Measurements from ENCODE around the gene MAP6. TPM values are rescaled to one million over a fixed set of nuclear protein-coding genes. Genes with fewer than 3 reads are reported as not detected.
A peak's percentile ranks its signal among the peaks of the same experiment; 100 is the strongest.

Gene MAP6
- total and polyA plus RNA-seq, 9 of the 15 experiments (the other 6 are each of a cell fraction or from before 2014, with no cell fraction given), result not detected

DNA sequence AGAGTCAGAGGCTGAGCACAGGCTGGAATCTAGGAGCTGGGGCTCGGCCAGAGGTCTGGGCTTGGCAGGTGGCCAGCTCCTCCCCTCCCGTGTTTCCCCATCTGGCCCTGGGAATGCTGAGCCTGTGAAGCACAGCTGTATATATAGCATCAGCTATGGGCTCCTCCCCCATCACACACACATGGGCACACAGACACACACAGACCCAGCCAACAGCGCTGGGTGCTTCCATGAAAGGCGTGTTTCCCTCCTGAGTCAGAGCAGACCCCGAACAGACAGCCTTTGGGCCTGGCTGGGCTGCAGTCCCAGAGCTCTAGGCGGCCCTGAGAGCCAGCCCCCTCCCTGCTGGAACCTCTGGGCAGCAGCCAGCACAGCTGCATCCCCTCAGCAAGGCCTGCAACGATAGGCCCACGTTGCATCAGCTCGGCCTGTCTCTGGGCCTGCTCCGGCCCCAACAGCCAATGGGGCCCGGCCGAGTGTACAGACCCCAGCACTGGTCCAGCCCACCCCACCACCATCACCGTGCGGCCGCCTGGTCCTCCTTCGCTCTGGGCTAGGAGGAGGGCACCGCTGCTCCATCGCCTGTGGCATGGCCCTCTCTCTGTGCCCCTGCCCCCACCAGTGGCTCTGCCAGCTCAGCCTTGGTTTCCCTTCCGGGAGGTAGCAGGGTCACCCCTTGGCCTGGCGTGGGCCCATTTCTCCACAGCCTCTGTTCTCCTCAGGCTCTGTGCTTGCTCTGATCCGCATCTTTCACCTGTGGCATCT, 114.4 kb downstream of the MAP6 start (continued):
- TF ChIP-seq ZMIZ1 (IDR thresholded peaks at IDR 0.05; ENCODE audit: low read depth in 2 of 2, low read length in 2 of 2), result no peak
- peak; percentile 24 for TF ChIP-seq HMGN3 (IDR thresholded peaks at IDR 0.05; ENCODE audit: borderline replicate concordance, extremely low read depth, insufficient read length, low read depth, low read length)
- no peak for TF ChIP-seq YBX1 (IDR thresholded peaks at IDR 0.05)
- no peak for TF ChIP-seq NFE2 (IDR thresholded peaks at IDR 0.05; ENCODE audit: low read depth)
- TF ChIP-seq, protein P1, sequence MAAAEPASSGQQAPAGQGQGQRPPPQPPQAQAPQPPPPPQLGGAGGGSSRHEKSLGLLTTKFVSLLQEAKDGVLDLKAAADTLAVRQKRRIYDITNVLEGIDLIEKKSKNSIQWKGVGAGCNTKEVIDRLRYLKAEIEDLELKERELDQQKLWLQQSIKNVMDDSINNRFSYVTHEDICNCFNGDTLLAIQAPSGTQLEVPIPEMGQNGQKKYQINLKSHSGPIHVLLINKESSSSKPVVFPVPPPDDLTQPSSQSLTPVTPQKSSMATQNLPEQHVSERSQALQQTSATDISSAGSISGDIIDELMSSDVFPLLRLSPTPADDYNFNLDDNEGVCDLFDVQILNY (CRISPR knock-in tag; IDR thresholded peaks at IDR 0.05), result no peak
- no peak for TF ChIP-seq ZNF239 (CRISPR knock-in tag; IDR thresholded peaks at IDR 0.05)
- peak; percentile 90 for TF ChIP-seq ATF3 (IDR thresholded peaks at IDR 0.05)
- TF ChIP-seq ATF3 (CRISPR knock-in tag; conservative IDR thresholded peaks at IDR 0.05), result no peak
- no peak for TF ChIP-seq SAFB (IDR thresholded peaks at IDR 0.05; ENCODE audit: borderline replicate concordance, low read depth, low read length)
- no peak for TF ChIP-seq USF2 (CRISPR knock-in tag; IDR thresholded peaks at IDR 0.05)
- no peak for TF ChIP-seq ZBTB8A (IDR thresholded peaks at IDR 0.05; ENCODE audit: partially characterized antibody)
- no peak for TF ChIP-seq HDAC1 (IDR thresholded peaks at IDR 0.05)
- TF ChIP-seq THAP12 (CRISPR knock-in tag; IDR thresholded peaks at IDR 0.05), result no peak
- TF ChIP-seq E2F3 (CRISPR knock-in tag; IDR thresholded peaks at IDR 0.05), result no peak
- no peak for TF ChIP-seq SMARCE1 (IDR thresholded peaks at IDR 0.05)
- no peak for TF ChIP-seq ZNF124 (CRISPR knock-in tag; IDR thresholded peaks at IDR 0.05)
- no peak for TF ChIP-seq KHSRP (IDR thresholded peaks at IDR 0.05)
- no peak for TF ChIP-seq THAP7 (CRISPR knock-in tag; IDR thresholded peaks at IDR 0.05)
- no peak for TF ChIP-seq POLR3G (IDR thresholded peaks at IDR 0.05; ENCODE audit: extremely low read depth, insufficient read length, insufficient replicate concordance)

Measured in K562 (cell line).